H1 (cell line): Measurements from ENCODE around the gene XYLB. TPM values are rescaled to one million over a fixed set of nuclear protein-coding genes. Genes with fewer than 3 reads are reported as not detected.

Experiments used
- CTCF ChIA-PET: fragments of 300-600 bp; sonication (Branson Sonifier 250); formaldehyde crosslinking; loops from one replicate; lab custom pipeline; 2021; ENCODE audit not compliant: partially characterized antibody; lab: Charles Lee
- POLR2A ChIA-PET: fragments of 300-600 bp; sonication (Branson Sonifier 250); formaldehyde crosslinking; loops from one replicate; lab custom pipeline; 2021; ENCODE audit warnings: inconsistent platforms; ENCODE audit not compliant: partially characterized antibody; lab: Charles Lee
- DNase-seq, 2 experiments: peaks; one replicate each; pipeline versions ENCODE4 v3.0.0 to v3.0.0-alpha.2; 2010 to 2022; ENCODE audit warnings: low spot score in 2 of 2, low read depth in 1 of 2, mixed read lengths in 1 of 2
- FAIRE-seq: peaks from 2 replicates; lab custom pipeline; 2011; peaks lifted over from hg19 to GRCh38; lab: Jason Lieb, UNC
- H2AFZ ChIP-seq: 2 replicates; pipeline ENCODE4 v1.8.1; 2012; ENCODE audit warnings: low read length, inconsistent platforms
- H2AK5ac ChIP-seq: 2 replicates; pipeline ENCODE4 v1.6.1; 2013; ENCODE audit warnings: low read depth, low read length
- H2BK120ac ChIP-seq: replicated peaks from 2 replicates; pipeline ENCODE3; 2013; ENCODE audit warnings: low read depth, low read length, inconsistent platforms
- H2BK12ac ChIP-seq: 2 replicates; pipeline ENCODE4 v1.6.1; 2013; ENCODE audit warnings: low read depth, low read length
- H2BK15ac ChIP-seq: 2 replicates; pipeline ENCODE4 v1.6.1; 2013; ENCODE audit warnings: low read length
- H2BK20ac ChIP-seq: 2 replicates; pipeline ENCODE4 v1.6.1; 2013; ENCODE audit warnings: low read length
- H2BK5ac ChIP-seq: 2 replicates; pipeline ENCODE4 v1.6.1; 2013; ENCODE audit warnings: low read depth, low read length
- H3K14ac ChIP-seq: 2 replicates; pipeline ENCODE4 v1.6.1; 2013; ENCODE audit warnings: inconsistent platforms; ENCODE audit not compliant: insufficient read length
- H3K18ac ChIP-seq: 2 replicates; pipeline ENCODE4 v1.6.1; 2013; ENCODE audit warnings: low read length; ENCODE audit errors: extremely low read depth
- H3K23ac ChIP-seq: 2 replicates; pipeline ENCODE4 v1.6.1; 2013; ENCODE audit warnings: inconsistent platforms; ENCODE audit not compliant: insufficient read length
- H3K23me2 ChIP-seq: 2 replicates; pipeline ENCODE4 v1.6.1; 2013; ENCODE audit warnings: low read depth, low read length
- H3K27ac ChIP-seq: 2 replicates; pipeline ENCODE4 v1.6.1; 2011; ENCODE audit warnings: low read depth, low read length, inconsistent platforms
- H3K27me3 ChIP-seq, 4 experiments: replicated peaks in 1 of 4; 1 replicate in 1 of 4; 2 replicates in 3 of 4; pipeline versions ENCODE4 v1.6.1 to v1.8.1; 2011 to 2013; ENCODE audit warnings: low read length in 3 of 4, mild to moderate bottlenecking in 3 of 4, inconsistent platforms in 2 of 4, mixed read lengths in 2 of 4, moderate library complexity in 1 of 4; ENCODE audit not compliant: control insufficient read depth in 3 of 4, insufficient read depth in 3 of 4; ENCODE audit errors: extremely low read depth in 1 of 4
- H3K36me3 ChIP-seq, 4 experiments: 2 replicates each; pipeline versions ENCODE4 v1.6.1 to v1.8.1; 2011 to 2013; ENCODE audit warnings: mild to moderate bottlenecking in 4 of 4, low read length in 3 of 4, moderate library complexity in 2 of 4, control low read depth in 1 of 4, inconsistent platforms in 1 of 4; ENCODE audit not compliant: insufficient read depth in 4 of 4, control insufficient read depth in 2 of 4
- H3K4ac ChIP-seq: replicated peaks from 2 replicates; pipeline ENCODE3; 2013; ENCODE audit warnings: low read length, low read depth, mixed read lengths, inconsistent platforms; ENCODE audit not compliant: insufficient read length
- H3K4me1 ChIP-seq, 4 experiments: replicated peaks in 1 of 4; 1 replicate in 1 of 4; 2 replicates in 3 of 4; pipeline versions ENCODE4 v1.6.1 to v1.8.1; 2011 to 2013; ENCODE audit warnings: low read length in 3 of 4, inconsistent platforms in 2 of 4, mixed read lengths in 1 of 4; ENCODE audit not compliant: insufficient read depth in 4 of 4, control insufficient read depth in 3 of 4
- H3K4me2 ChIP-seq, 2 experiments: 2 replicates each; pipeline versions ENCODE4 v1.6.1 to v1.8.1; 2011 to 2013; ENCODE audit warnings: low read depth in 2 of 2, low read length in 2 of 2, control low read depth in 1 of 2, inconsistent platforms in 1 of 2, mild to moderate bottlenecking in 1 of 2; ENCODE audit not compliant: insufficient read depth in 1 of 2
- H3K4me3 ChIP-seq, 4 experiments: fragments of 200-600, 300-600 bp in 1 of 4; sonication (generic), shearing (Covaris generic), sonication (Bioruptor Twin) in 1 of 4; 2 replicates each; pipeline versions ENCODE4 v1.5.1 to v1.8.1; 2011 to 2016; ENCODE audit warnings: low read length in 4 of 4, low read depth in 3 of 4, control low read depth in 2 of 4, inconsistent platforms in 2 of 4, mild to moderate bottlenecking in 2 of 4, mixed read lengths in 1 of 4, moderate library complexity in 1 of 4; ENCODE audit not compliant: insufficient read depth in 2 of 4; ENCODE audit errors: extremely low read depth in 1 of 4
- H3K56ac ChIP-seq: replicated peaks from 2 replicates; pipeline ENCODE3; 2013; ENCODE audit warnings: low read depth, mild to moderate bottlenecking, mixed read lengths, low read length, inconsistent platforms; ENCODE audit not compliant: insufficient read length
- H3K79me1 ChIP-seq: 2 replicates; pipeline ENCODE4 v1.6.1; 2013; ENCODE audit warnings: low read depth, low read length, control low read depth
- H3K79me2 ChIP-seq, 2 experiments: 2 replicates each; pipeline versions ENCODE4 v1.6.1 to v1.8.1; 2012 to 2013; ENCODE audit warnings: low read length in 2 of 2, mild to moderate bottlenecking in 2 of 2, inconsistent platforms in 1 of 2; ENCODE audit not compliant: insufficient read depth in 2 of 2, control insufficient read depth in 1 of 2
- H3K9ac ChIP-seq, 4 experiments: replicated peaks in 1 of 4; 1 replicate in 1 of 4; 2 replicates in 3 of 4; pipeline versions ENCODE4 v1.6.1 to v1.8.1; 2011 to 2013; ENCODE audit warnings: low read depth in 3 of 4, low read length in 3 of 4, control low read depth in 2 of 4, mild to moderate bottlenecking in 2 of 4, moderate library complexity in 2 of 4, inconsistent platforms in 1 of 4; ENCODE audit errors: extremely low read depth in 1 of 4
- H3K9me3 ChIP-seq, 2 experiments: 2 replicates each; pipeline versions ENCODE4 v1.6.1 to v1.8.1; 2012 to 2013; ENCODE audit warnings: mild to moderate bottlenecking in 2 of 2, moderate library complexity in 2 of 2, control low read depth in 1 of 2, inconsistent platforms in 1 of 2, low read depth in 1 of 2, low read length in 1 of 2, mixed read lengths in 1 of 2; ENCODE audit not compliant: insufficient read depth in 2 of 2
- H4K20me1 ChIP-seq, 2 experiments: replicated peaks in 1 of 2; 2 replicates each; pipeline versions ENCODE3 to v1.8.1; 2011 to 2013; ENCODE audit warnings: inconsistent platforms in 2 of 2, low read length in 2 of 2, mild to moderate bottlenecking in 1 of 2; ENCODE audit not compliant: insufficient read depth in 2 of 2, control insufficient read depth in 1 of 2
- H4K5ac ChIP-seq: 2 replicates; pipeline ENCODE4 v1.6.1; 2013; ENCODE audit warnings: low read length, low read depth, mixed read lengths, inconsistent platforms; ENCODE audit not compliant: insufficient read length
- H4K8ac ChIP-seq: 2 replicates; pipeline ENCODE4 v1.8.0; 2013; ENCODE audit warnings: mild to moderate bottlenecking, moderate library complexity, low read length, inconsistent platforms; ENCODE audit not compliant: insufficient read depth; ENCODE audit errors: extremely low read depth
- H4K91ac ChIP-seq: replicated peaks from 2 replicates; pipeline ENCODE3; 2013; ENCODE audit warnings: low read length, mixed read lengths, inconsistent platforms; ENCODE audit not compliant: insufficient read length
- BACH1 ChIP-seq: IDR thresholded peaks from 2 replicates; pipeline ENCODE4 v1.6.1; 2012; ENCODE audit warnings: low read length, improper control_type of control experiment
- BRCA1 ChIP-seq: IDR thresholded peaks from 2 replicates; pipeline ENCODE4 v1.6.1; 2012; ENCODE audit warnings: low read depth, low read length, improper control_type of control experiment
- EP300 ChIP-seq, 2 experiments: IDR thresholded peaks; 1 replicate in 1 of 2; 2 replicates in 1 of 2; pipeline ENCODE4 v1.6.1; 2011 to 2012; ENCODE audit warnings: low read depth in 2 of 2, low read length in 2 of 2, mild to moderate bottlenecking in 2 of 2, borderline replicate concordance in 1 of 2, inconsistent platforms in 1 of 2, moderate library complexity in 1 of 2
- HDAC2 ChIP-seq, 2 experiments: fragments of 300-600 bp in 1 of 2; sonication (generic) in 1 of 2; IDR thresholded peaks; 2 replicates each; pipeline ENCODE4 v1.6.1; 2011 to 2012; ENCODE audit warnings: low read depth in 2 of 2, low read length in 2 of 2, mild to moderate bottlenecking in 2 of 2, moderate library complexity in 2 of 2, borderline replicate concordance in 1 of 2, inconsistent platforms in 1 of 2
- POU5F1 ChIP-seq: IDR thresholded peaks from 2 replicates; pipeline ENCODE4 v1.6.1; 2011; ENCODE audit warnings: low read depth, mild to moderate bottlenecking, low read length, moderate library complexity
- SIX5 ChIP-seq: IDR thresholded peaks from 2 replicates; pipeline ENCODE4 v1.6.1; 2011; ENCODE audit warnings: mild to moderate bottlenecking, low read depth, low read length
- YY1 ChIP-seq: IDR thresholded peaks from 2 replicates; pipeline ENCODE4 v1.6.1; 2011; ENCODE audit warnings: low read depth, mild to moderate bottlenecking, low read length
- WGBS, 2 experiments: shearing (Covaris generic) in 1 of 2; methylation state at CpG; one replicate each; pipeline versions ENCODE4 v1.1.6 to v1.1.7; 2013 to 2015; ENCODE audit warnings: low lambda C conversion rate in 2 of 2, mixed read lengths in 2 of 2, inconsistent platforms in 1 of 2, low coverage in 1 of 2, missing lambda C conversion rate in 1 of 2; ENCODE audit not compliant: insufficient replicate concordance in 2 of 2, insufficient coverage in 1 of 2, insufficient read length in 1 of 2; ENCODE audit errors: extremely low coverage in 1 of 2, missing lambda C conversion rate in 1 of 2; 5-methylcytosine and 5-hydroxymethylcytosine counted together
- polyA plus RNA-seq, 7 experiments: library from polyadenylated mRNA; depleted of rRNA in 3 of 7; stranded (reverse) in 5 of 7; unstranded in 2 of 7; fragments of >200 nt in 5 of 7; fragments of 200-250 nt in 2 of 7; gene quantifications; 1 replicate in 5 of 7; 2 replicates in 1 of 7; 4 replicates in 1 of 7; pipeline versions ENCODE4 v1.2.1 to v1.2.3, GENCODE V29; 2011 to 2013; ENCODE audit warnings: missing spikeins in 2 of 7, mixed read lengths in 2 of 7
- total RNA-seq: library from RNA; stranded (reverse); fragmentation: NEBNext Ultra II Directional; extraction: Animal tissue kit (Norgen Biotek cat#: 25700); gene quantifications from 2 replicates; pipeline ENCODE4 v1.2.1, GENCODE V29; 2021

XYLB gene
- total and polyA plus RNA-seq, 2 of the 8 experiments (the other 6 are each of a cell fraction or from before 2014, with no cell fraction given) = 1.7 to 5.5 TPM

- no peak overlapping the region for H4K91ac ChIP-seq
- no peak overlapping the region for H2AFZ ChIP-seq
- H3K4me3 ChIP-seq = no peak overlapping the region
- no peak overlapping the region for H2BK5ac ChIP-seq
- ChIA-PET POLR2A (no interaction called here), CTCF (interaction anchor here (0.6 to 1.8 kb wide), 8 partner anchors 10 to 250 kb away, joined by 3 to 13 read pairs (median 3); no protein-coding TSS in a partner anchor)
- no peaks in the 10 kb centered on the region for H3K27me3 ChIP-seq
- no peak overlapping the region for H2AK5ac ChIP-seq
- H3K4me1 ChIP-seq = no peaks in the 10 kb centered on the region; a peak in 1 of 7 replicates
- H3K56ac ChIP-seq = no peak overlapping the region
- no peak overlapping the region for H3K14ac ChIP-seq
- H3K79me2 ChIP-seq = no peaks in the 10 kb centered on the region
- no peak overlapping the region for H2BK15ac ChIP-seq
- no peaks in the 10 kb centered on the region for H3K23me2 ChIP-seq
- H4K5ac ChIP-seq = no peak overlapping the region
- H2BK12ac ChIP-seq = no peak overlapping the region
- no peak overlapping the region for H3K27ac ChIP-seq
- DNase-seq (no peak), FAIRE-seq (no peak)
- 89% methylated on average over 3 of the region's 3 CpGs; no CpG with 5 or more reads in 1 of the 2 experiments for WGBS, 2 experiments
- no peaks in the 10 kb centered on the region for H4K20me1 ChIP-seq
- H3K23ac ChIP-seq = no peak overlapping the region
- H3K9ac ChIP-seq = no peak overlapping the region
- H3K4ac ChIP-seq = no peak overlapping the region
- H4K8ac ChIP-seq = no peak overlapping the region
- H2BK120ac ChIP-seq = no peak overlapping the region
- H3K79me1 ChIP-seq = no peaks in the 10 kb centered on the region
- H2BK20ac ChIP-seq = no peak overlapping the region
- peaks cover 4 to 8% of the 10 kb centered on the region in 2 experiments; a peak in 2 of 4 replicates for H3K9me3 ChIP-seq
- H3K4me2 ChIP-seq = no peak overlapping the region
- H3K36me3 ChIP-seq = peaks cover 0 to 8% (median 5%) of the 10 kb centered on the region in 4 experiments; a peak in 3 of 8 replicates
- no peak overlapping the region for H3K18ac ChIP-seq
- TF ChIP-seq BACH1 (no peak), EP300 (IDR thresholded peaks at IDR 0.05; ENCODE audit: borderline replicate concordance in 1 of 2, low read depth in 2 of 2, low read length in 2 of 2) (no peak), YY1 (no peak), POU5F1 (no peak), HDAC2 (IDR thresholded peaks at IDR 0.05; ENCODE audit: borderline replicate concordance in 1 of 2, low read depth in 2 of 2, low read length in 2 of 2) (no peak), BRCA1 (no peak), SIX5 (no peak)
Observed at GRCh38 chr3:38367779-38368178, 21.2 kb downstream of the XYLB start.
